ENCODE data around the gene OR2A12.

GRCh38 chr7:144069511-144069910 lies 16.6 kb upstream of the OR2A12 start, which contains the start of gene OR2A25:
- TF ChIP-seq CTCF (IDR thresholded peaks at IDR 0.05) (no peak), POLR2A (IDR thresholded peaks at IDR 0.05) (no peak), POLR2AphosphoS5 (IDR thresholded peaks at IDR 0.05; ENCODE audit: insufficient read depth in 1 of 2, low read depth in 1 of 2) (no peak)
